Kidney epithelial cell (primary cell): ENCODE measurements around the gene NLN. TPM values are rescaled to one million over a fixed set of nuclear protein-coding genes. Genes with fewer than 3 reads are reported as not detected.

Source experiments
- DNase-seq: peaks from one replicate; pipeline ENCODE4 v3.0.0-alpha.2; 2010; ENCODE audit warnings: low read depth
- H3K27me3 ChIP-seq: 2 replicates; pipeline ENCODE4 v1.6.0; 2011; ENCODE audit warnings: low read length; ENCODE audit not compliant: control insufficient read depth, insufficient read depth
- H3K36me3 ChIP-seq: 2 replicates; pipeline ENCODE4 v1.5.1; 2011; ENCODE audit warnings: low read length; ENCODE audit not compliant: control insufficient read depth, insufficient read depth
- H3K4me3 ChIP-seq: 2 replicates; pipeline ENCODE4 v1.5.1; 2011; ENCODE audit warnings: low read depth, mild to moderate bottlenecking, control low read depth, low read length
- total RNA-seq: library from RNA; depleted of rRNA; stranded (reverse); fragments of >200 nt; gene quantifications from 2 replicates; pipeline ENCODE4 v1.2.3, GENCODE V29; 2015
- TF ChIP-seq, protein P1 (sequence below): IDR thresholded peaks from 2 replicates; pipeline ENCODE4 v1.5.1; 2011; ENCODE audit warnings: mild to moderate bottlenecking, moderate library complexity, low read length, control low read depth, inconsistent platforms; ENCODE audit not compliant: insufficient read depth, poor library complexity, severe bottlenecking

Gene NLN
- total RNA-seq, 1 donor from 2014 or later, result 31.0 TPM

DNA sequence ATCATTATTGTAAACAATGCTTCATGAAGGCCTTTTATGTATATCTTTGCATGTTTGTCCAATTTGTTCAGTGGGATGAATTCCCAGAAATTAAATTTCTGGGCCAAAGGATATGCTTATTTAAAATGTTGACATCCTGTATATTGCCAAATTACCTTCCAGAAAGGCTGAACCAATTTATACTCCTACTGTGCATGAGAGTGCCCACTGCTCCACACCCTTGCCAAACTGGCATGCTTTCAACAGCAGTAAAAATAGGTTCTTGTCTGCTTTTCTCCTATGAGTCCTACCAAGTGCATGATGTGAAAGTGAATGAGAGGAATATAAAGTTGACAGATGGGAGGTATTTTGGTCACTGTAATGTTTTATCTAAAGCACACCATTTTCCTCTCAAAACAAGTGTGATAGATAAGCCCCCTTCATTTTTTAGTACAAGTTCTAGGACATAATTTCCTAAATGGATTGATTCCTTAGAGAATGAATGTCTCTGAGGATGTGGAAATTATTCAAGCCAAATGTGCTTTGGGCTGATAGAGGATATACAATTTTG is 133.8 kb downstream of the NLN start:
- no peaks in the 10 kb centered on the region for H3K27me3 ChIP-seq
- no peaks in the 10 kb centered on the region for H3K36me3 ChIP-seq
- no peak for DNase-seq
- H3K4me3 ChIP-seq, result no peak overlapping the region
- TF ChIP-seq, protein P1, sequence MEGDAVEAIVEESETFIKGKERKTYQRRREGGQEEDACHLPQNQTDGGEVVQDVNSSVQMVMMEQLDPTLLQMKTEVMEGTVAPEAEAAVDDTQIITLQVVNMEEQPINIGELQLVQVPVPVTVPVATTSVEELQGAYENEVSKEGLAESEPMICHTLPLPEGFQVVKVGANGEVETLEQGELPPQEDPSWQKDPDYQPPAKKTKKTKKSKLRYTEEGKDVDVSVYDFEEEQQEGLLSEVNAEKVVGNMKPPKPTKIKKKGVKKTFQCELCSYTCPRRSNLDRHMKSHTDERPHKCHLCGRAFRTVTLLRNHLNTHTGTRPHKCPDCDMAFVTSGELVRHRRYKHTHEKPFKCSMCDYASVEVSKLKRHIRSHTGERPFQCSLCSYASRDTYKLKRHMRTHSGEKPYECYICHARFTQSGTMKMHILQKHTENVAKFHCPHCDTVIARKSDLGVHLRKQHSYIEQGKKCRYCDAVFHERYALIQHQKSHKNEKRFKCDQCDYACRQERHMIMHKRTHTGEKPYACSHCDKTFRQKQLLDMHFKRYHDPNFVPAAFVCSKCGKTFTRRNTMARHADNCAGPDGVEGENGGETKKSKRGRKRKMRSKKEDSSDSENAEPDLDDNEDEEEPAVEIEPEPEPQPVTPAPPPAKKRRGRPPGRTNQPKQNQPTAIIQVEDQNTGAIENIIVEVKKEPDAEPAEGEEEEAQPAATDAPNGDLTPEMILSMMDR, result no peak

DNA sequence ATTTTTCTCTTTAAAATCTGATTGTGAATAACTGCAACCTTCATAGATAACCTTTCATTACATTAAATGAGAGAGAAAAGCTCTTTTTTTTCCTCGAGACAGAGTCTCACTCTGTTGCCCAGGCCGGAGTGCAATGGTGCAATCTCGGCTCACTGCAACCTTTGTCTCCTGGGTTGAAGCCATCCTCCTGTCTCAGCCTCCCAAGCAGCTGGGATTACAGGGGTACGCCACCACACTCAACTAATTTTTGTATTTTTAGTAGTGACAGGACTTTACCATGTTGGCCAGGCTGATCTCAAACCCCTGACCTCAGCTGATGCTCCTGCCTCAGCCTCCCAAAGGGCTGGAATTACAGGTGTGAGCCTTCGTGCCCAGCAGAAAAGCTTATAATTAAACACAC is 134.5 kb downstream of the NLN start:
- Histone ChIP-seq H3K4me3 (no peak overlapping the region), H3K36me3 (no peaks in the 10 kb centered on the region), H3K27me3 (no peaks in the 10 kb centered on the region)
- DNase-seq, result no peak
- TF ChIP-seq, protein P1, result no peak

DNA sequence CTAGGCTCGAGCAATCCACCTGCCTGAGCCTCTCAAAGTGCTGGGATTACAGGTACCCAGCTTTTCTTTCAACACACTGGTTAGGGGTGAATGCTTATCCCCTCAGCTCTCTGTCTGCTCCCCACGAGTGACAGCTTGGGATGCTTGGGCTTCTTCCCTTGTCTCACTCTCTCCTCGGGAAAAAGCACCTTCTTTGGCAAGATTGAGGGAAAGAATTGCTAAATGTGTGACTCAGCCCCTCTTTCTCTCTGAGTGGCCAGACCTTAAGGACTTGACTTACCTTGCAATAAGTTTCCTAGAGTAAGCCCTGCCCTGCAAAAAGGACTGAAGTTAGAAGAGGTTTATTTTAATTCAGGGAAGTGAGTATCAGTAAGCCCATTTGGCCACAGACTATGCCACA is 136.3 kb downstream of the NLN start:
- no peaks in the 10 kb centered on the region for H3K36me3 ChIP-seq
- H3K27me3 ChIP-seq, result no peaks in the 10 kb centered on the region
- no peak overlapping the region for H3K4me3 ChIP-seq
- DNase-seq, result no peak
- TF ChIP-seq, protein P1, result no peak

DNA sequence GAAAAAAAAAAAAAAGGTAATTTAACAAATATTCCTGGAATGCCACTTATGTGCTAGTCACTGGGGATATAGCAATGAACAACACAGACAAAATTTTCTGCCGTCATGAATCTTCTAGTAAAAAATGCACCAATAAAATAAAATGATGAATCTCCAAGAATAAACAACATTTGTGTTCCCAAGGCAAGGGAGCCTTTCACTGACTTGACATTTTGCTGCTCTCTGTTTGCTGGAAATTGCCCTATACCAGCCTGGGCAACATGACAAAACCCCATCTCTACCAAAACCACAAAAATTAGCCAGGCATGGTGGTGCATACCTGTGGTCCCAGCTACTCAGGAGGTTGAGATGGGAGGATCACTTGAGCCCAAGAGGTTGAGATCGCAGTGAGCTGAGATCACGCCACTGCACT is 139.8 kb downstream of the NLN start:
- Histone ChIP-seq H3K4me3 (no peak overlapping the region), H3K36me3 (no peaks in the 10 kb centered on the region), H3K27me3 (no peaks in the 10 kb centered on the region)
- TF ChIP-seq, protein P1, result no peak
- peak; percentile 87 for DNase-seq

DNA sequence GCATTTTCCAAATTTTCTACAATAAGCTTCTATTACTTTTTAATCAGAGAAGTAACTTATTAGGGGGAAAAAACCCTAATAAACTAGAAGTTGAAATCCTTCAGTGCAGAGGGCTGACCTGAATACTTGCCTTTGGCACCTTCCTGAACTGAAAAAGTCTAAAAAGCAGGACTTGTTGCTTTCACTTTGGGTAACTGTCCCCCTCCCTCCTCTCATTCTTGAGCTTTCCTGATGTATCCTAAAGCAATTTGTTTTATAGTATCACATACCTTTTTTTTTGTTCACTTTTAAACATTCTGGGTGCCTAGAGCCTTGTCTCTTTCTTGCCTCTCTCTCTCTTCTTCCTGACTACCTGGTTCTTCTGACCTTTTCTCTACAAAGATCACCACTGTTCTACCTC is 140.4 kb downstream of the NLN start:
- TF ChIP-seq, protein P1, result no peak
- no peaks in the 10 kb centered on the region for H3K36me3 ChIP-seq
- no peaks in the 10 kb centered on the region for H3K27me3 ChIP-seq
- H3K4me3 ChIP-seq, result no peak overlapping the region
- no peak for DNase-seq

DNA sequence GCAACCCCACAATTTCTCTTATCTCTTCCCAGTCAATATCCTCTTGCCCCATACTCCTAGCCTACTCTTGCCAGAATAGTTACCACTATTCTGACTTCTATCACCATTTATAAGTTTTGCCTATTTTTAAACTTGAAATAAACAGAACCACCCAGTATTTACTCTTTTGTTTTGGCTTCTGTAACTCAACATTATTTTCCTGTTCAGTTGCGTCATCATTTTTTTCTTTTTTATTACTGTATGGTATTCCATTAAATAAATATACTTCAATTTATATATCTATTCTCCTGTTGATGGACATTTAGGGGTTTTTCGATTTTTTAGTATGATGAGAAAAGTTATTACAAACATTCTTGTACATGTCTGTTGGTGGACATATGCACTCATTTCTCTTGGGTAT is 141.7 kb downstream of the NLN start:
- Histone ChIP-seq H3K36me3 (no peaks in the 10 kb centered on the region), H3K4me3 (no peak overlapping the region), H3K27me3 (no peaks in the 10 kb centered on the region)
- TF ChIP-seq, protein P1, result no peak
- no peak for DNase-seq
